MCF 10A (cell line): ENCODE data around the gene OLFM2. TPM values are rescaled to one million over a fixed set of nuclear protein-coding genes. Genes with fewer than 3 reads are reported as not detected.
A peak's percentile ranks its signal among the peaks of the same experiment; 100 is the strongest.

Source experiments
- BruUV-seq: library from RNA; stranded (reverse); fragments of 400-500 nt; replicated peaks from 2 replicates; lab custom pipeline; 2021; lab: Mats Ljungman, UMichigan
- CTCF ChIA-PET: fragments of 300-600 bp; sonication (Branson Sonifier 250); formaldehyde crosslinking; extraction: SDS; loops from one replicate; lab custom pipeline; 2021; ENCODE audit warnings: antibody characterized with exemption, inconsistent platforms; lab: Yijun Ruan, JAX
- POLR2A ChIA-PET: fragments of 300-600, 350-650 bp; sonication (Branson Sonifier 250); formaldehyde crosslinking; extraction: SDS; loops from one replicate; lab custom pipeline; 2020; ENCODE audit warnings: antibody characterized with exemption, inconsistent platforms; lab: Yijun Ruan, JAX
- DNase-seq: peaks from one replicate; pipeline ENCODE4 v3.0.0-alpha.2; 2018; ENCODE audit not compliant: unreplicated experiment
- H3K27ac Mint-ChIP-seq: one replicate; pipeline ENCODE4 v1.8.0; 2022; ENCODE audit warnings: mild to moderate bottlenecking, low read depth, mixed read lengths; ENCODE audit not compliant: unreplicated experiment
- H3K27me3 Mint-ChIP-seq: one replicate; pipeline ENCODE4 v1.8.0; 2022; ENCODE audit warnings: mixed read lengths; ENCODE audit not compliant: insufficient read depth, unreplicated experiment
- H3K36me3 Mint-ChIP-seq: one replicate; pipeline ENCODE4 v1.8.0; 2022; ENCODE audit warnings: mild to moderate bottlenecking, moderate library complexity, mixed read lengths; ENCODE audit not compliant: insufficient read depth, unreplicated experiment
- H3K4me1 Mint-ChIP-seq: one replicate; pipeline ENCODE4 v1.8.0; 2022; ENCODE audit warnings: mixed read lengths; ENCODE audit not compliant: insufficient read depth, unreplicated experiment
- H3K4me3 Mint-ChIP-seq: one replicate; pipeline ENCODE4 v1.8.0; 2022; ENCODE audit warnings: mild to moderate bottlenecking, moderate library complexity, mixed read lengths; ENCODE audit not compliant: unreplicated experiment
- H3K9me3 Mint-ChIP-seq: one replicate; pipeline ENCODE4 v1.8.0; 2022; ENCODE audit warnings: mixed read lengths; ENCODE audit not compliant: unreplicated experiment
- intact Hi-C: fragments of 100-400 bp; cut with micrococcal nuclease; formaldehyde crosslinking; loops from 2 replicates; pipeline ENCODE4 v1.14.1; 2022
- total RNA-seq: library from RNA; stranded (reverse); gene quantifications from 2 replicates; pipeline ENCODE4 v1.2.3, GENCODE V29; 2022
- TF ChIP-seq, protein P1 (sequence below): fragments of 200-600 bp; IDR thresholded peaks from one replicate; pipeline ENCODE4 v1.8.0; 2022; ENCODE audit warnings: antibody characterized with exemption, mild to moderate bottlenecking; ENCODE audit not compliant: unreplicated experiment

The OLFM2 gene
- total RNA-seq, 1 experiment from 2014 or later = not detected

GRCh38 chr19:9891609-9892373, 44.5 kb downstream of the OLFM2 start:
- no peaks in the 10 kb centered on the region for H3K36me3 Mint-ChIP-seq
- TF ChIP-seq, protein P1, sequence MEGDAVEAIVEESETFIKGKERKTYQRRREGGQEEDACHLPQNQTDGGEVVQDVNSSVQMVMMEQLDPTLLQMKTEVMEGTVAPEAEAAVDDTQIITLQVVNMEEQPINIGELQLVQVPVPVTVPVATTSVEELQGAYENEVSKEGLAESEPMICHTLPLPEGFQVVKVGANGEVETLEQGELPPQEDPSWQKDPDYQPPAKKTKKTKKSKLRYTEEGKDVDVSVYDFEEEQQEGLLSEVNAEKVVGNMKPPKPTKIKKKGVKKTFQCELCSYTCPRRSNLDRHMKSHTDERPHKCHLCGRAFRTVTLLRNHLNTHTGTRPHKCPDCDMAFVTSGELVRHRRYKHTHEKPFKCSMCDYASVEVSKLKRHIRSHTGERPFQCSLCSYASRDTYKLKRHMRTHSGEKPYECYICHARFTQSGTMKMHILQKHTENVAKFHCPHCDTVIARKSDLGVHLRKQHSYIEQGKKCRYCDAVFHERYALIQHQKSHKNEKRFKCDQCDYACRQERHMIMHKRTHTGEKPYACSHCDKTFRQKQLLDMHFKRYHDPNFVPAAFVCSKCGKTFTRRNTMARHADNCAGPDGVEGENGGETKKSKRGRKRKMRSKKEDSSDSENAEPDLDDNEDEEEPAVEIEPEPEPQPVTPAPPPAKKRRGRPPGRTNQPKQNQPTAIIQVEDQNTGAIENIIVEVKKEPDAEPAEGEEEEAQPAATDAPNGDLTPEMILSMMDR = no peak
- no TSS peak for BruUV-seq
- intact Hi-C loops = no loop called here
- ChIA-PET CTCF (interaction anchor here (0.6 kb wide), 1 partner anchor 38 kb away, joined by 3 read pairs; no protein-coding TSS in a partner anchor), POLR2A (no interaction called here)
- no peak for DNase-seq
- no peak overlapping the region for H3K27ac Mint-ChIP-seq
- no peak overlapping the region for H3K4me3 Mint-ChIP-seq
- H3K9me3 Mint-ChIP-seq = no peaks in the 10 kb centered on the region
- peaks cover 47% of the 10 kb centered on the region for H3K27me3 Mint-ChIP-seq
- no peaks in the 10 kb centered on the region for H3K4me1 Mint-ChIP-seq

DNA sequence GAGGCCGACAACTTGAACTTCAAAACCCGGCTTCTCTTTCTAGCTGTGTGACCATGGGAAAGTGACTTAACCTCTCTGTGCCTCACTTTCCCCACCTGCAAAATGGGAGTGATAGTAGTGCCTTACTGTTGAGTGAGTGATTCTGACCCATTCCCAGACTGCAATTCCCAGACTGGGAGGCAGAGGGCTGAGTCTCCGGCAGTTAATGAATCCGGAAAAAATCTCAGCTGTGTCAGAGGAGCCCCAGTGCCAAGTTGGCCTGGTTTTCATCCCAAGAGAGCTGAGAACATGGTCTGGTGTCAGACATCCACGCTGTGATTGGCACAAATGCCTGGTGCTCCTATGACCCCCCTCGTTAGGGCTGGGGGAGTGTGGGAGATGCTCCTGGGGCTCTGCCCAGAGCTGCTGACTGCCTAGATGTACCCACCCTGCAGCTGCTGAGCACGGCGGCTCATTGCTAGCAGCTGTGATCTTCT, 51.2 kb downstream of the OLFM2 start:
- peak; percentile 11 for DNase-seq
- BruUV-seq = no TSS peak
- no peak overlapping the region for H3K27ac Mint-ChIP-seq
- POLR2A ChIA-PET = interaction anchor here (1.1 kb wide), 1 partner anchor 59 kb away, joined by 3 read pairs; no protein-coding TSS in a partner anchor
- H3K4me3 Mint-ChIP-seq = no peak overlapping the region
- intact Hi-C loops = no loop called here
- no peaks in the 10 kb centered on the region for H3K36me3 Mint-ChIP-seq
- H3K9me3 Mint-ChIP-seq = no peaks in the 10 kb centered on the region
- H3K27me3 Mint-ChIP-seq = peaks cover 53% of the 10 kb centered on the region
- TF ChIP-seq, protein P1 = peak; percentile 7
- H3K4me1 Mint-ChIP-seq = no peaks in the 10 kb centered on the region
- CTCF ChIA-PET = interaction anchor here (0.5 to 1.8 kb wide), 4 partner anchors 27 to 559 kb away, joined by 3 to 7 read pairs (median 3); no protein-coding TSS in a partner anchor

- BruUV-seq = no TSS peak
- H3K4me3 Mint-ChIP-seq = no peak overlapping the region
- ChIA-PET CTCF (interaction anchor here (0.5 to 1.8 kb wide), 5 partner anchors 29 to 1613 kb away, joined by 3 to 7 read pairs (median 4); partner anchors contain the start of gene PDE4A), POLR2A (interaction anchor here (0.8 to 1.6 kb wide), 3 partner anchors 11 to 57 kb away, joined by 3 to 5 read pairs (median 4); partner anchors contain the start of gene UBL5)
- no peaks in the 10 kb centered on the region for H3K9me3 Mint-ChIP-seq
- H3K4me1 Mint-ChIP-seq = no peaks in the 10 kb centered on the region
- TF ChIP-seq, protein P1 = no peak
- intact Hi-C loops = no loop called here
- H3K36me3 Mint-ChIP-seq = no peaks in the 10 kb centered on the region
- peaks cover 39% of the 10 kb centered on the region for H3K27me3 Mint-ChIP-seq
- DNase-seq = no peak
- no peak overlapping the region for H3K27ac Mint-ChIP-seq
These were observed 52.6 kb downstream of the OLFM2 start for GRCh38 chr19:9883764-9884163.

DNA sequence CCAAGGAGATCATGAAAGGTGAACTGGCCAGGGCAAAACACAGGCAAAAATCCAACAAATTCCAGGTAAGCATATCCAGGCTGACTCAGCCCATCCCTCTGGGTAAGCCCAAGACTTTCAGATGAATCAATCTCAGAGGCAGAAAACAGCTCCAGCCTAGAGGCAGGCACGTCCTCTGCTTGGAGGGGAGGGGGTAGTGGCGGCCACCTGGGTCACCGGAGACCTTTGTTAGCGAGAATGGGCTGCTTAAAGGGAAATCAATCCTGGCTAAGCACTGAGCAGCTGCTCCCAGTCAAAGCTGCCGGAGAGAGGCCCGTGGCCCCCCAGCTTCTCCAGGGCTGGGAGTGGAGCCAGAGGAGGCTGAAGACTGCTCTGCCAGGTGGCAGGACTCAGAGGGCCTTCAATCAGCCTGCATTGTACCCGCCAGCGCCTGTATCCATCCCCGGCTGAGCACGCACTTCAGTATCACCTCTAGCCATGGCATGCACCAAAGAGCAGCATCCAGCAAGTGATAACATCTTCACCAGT, 53.0 kb downstream of the OLFM2 start:
- H3K36me3 Mint-ChIP-seq = no peaks in the 10 kb centered on the region
- TF ChIP-seq, protein P1 = no peak
- peaks cover 34% of the 10 kb centered on the region for H3K27me3 Mint-ChIP-seq
- H3K4me3 Mint-ChIP-seq = no peak overlapping the region
- POLR2A ChIA-PET = interaction anchor here (0.8 to 1.6 kb wide), 4 partner anchors 11 to 64 kb away, joined by 3 to 5 read pairs (median 4); partner anchors contain the start of genes FBXL12 and UBL5
- peak; percentile 36 for DNase-seq
- H3K9me3 Mint-ChIP-seq = no peaks in the 10 kb centered on the region
- BruUV-seq = no TSS peak
- H3K4me1 Mint-ChIP-seq = no peaks in the 10 kb centered on the region
- intact Hi-C loops = no loop called here
- H3K27ac Mint-ChIP-seq = no peak overlapping the region
- CTCF ChIA-PET = interaction anchor here (0.5 to 0.8 kb wide), 4 partner anchors 53 to 1613 kb away, joined by 3 to 5 read pairs (median 4); partner anchors contain the start of gene PDE4A
